Left lobe of liver (tissue), 2 donors: Measurements from ENCODE around the gene TMIE. TPM values are rescaled to one million over a fixed set of nuclear protein-coding genes. Genes with fewer than 3 reads are reported as not detected.
"Not testable (repeated sequence)": the region's sequence is repeated elsewhere in the genome, so short reads cannot be mapped to it uniquely, and the experiment has no call there.

Experiments
- ATAC-seq: fragments of 200-7000 bp; cut with Tn5 transposase; one replicate; pipeline ENCODE4 v1.9.1; 2020; ENCODE audit warnings: mild to moderate bottlenecking, moderate library complexity
- DNase-seq: peaks from one replicate; pipeline ENCODE4 v3.0.0-alpha.2; 2020; ENCODE audit warnings: low spot score
- total RNA-seq: library from RNA; stranded (reverse); gene quantifications from one replicate; pipeline ENCODE4 v1.2.1, GENCODE V29; 2021
- donor health status: DM: no; HTN: no; CAD: no; lungs with moderate emphysema.
- donor health status: DM: no; HTN: yes; CAD: no.

TMIE gene
- total RNA-seq, 1 donor from 2014 or later, result 0.33 TPM

GRCh38 chr3:46682974-46683373 is 18.2 kb upstream of the TMIE start:
- ATAC-seq (no peak), DNase-seq (no peak)

GRCh38 chr3:46684891-46685290 is 16.3 kb upstream of the TMIE start:
- ATAC-seq (no peak), DNase-seq (no peak)

DNA sequence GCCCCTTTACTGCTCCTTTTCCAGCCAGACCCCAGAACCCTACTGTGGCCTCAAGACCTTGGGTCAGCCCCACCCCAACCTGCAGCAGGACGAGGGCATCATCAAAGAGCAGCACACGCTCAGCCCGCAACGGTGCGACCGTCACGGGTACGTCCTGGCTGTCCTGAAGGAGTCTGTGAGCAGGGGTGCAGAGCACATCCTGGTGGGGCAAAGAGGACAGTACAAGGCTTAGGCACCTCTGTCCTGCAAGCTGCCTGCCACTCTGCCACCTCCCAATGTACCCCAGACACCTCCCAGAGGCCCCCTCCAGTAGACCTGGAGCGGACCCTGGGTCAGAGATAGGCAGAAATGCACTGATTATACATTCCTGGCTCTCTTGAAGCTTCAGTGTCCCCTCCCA is 15.7 kb upstream of the TMIE start:
- DNase-seq (no peak), ATAC-seq (no peak)

DNA sequence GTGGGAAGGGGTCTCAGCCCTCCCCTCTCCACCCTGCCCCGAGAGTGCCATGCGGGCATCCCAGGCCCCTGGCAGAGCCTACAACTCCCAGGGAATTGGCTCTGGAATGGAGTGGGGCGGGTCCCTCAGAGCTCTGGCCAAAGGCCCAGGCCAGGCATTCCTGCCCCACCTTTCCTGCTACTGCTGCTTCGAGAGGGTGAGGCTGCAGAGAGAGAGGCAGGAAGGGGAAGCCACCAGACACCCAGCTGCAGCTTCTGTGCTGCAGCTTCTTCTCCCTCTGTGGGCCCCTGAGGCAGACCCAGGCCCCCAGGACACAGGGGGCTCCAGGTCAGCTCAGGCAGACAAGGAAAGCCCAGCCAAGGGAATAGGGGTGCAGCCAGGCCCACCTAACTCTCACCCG is 10.4 kb upstream of the TMIE start:
- ATAC-seq (no peak), DNase-seq (no peak)

DNA sequence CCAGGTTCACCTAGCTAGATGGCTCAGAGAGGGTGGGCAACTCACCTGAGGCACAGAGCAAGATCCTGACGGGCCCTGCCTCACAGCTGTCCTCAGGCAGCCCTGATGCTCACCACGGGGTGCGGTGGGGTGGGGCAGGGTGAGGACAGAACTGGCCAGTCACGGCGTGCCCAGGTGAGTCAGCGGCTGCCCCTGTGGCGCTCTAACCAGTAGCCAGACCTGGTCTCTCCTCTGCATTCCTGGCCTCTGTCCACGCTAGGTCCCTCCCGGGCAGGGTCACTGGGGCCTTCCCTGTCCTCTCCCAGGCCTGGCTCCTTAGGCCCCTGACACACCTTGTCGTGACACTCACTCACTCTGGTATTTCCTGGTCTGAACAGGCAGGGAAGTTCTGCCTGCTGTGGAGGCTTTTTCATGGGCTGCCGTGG is 8.6 kb upstream of the TMIE start:
- ATAC-seq, result peak; percentile 29

GRCh38 chr3:46693038-46693891 is 7.9 kb upstream of the TMIE start, which contains the start of gene ALS2CL:
ALS2CL (minus strand) TSS chr3:46693679; CDS start chr3:46689440, 4,239 bp downstream.
- peak; percentile 82 for ATAC-seq

More for the DNA sequence above, 8.6 kb upstream of the TMIE start:
- peak; percentile 71 for DNase-seq

DNA sequence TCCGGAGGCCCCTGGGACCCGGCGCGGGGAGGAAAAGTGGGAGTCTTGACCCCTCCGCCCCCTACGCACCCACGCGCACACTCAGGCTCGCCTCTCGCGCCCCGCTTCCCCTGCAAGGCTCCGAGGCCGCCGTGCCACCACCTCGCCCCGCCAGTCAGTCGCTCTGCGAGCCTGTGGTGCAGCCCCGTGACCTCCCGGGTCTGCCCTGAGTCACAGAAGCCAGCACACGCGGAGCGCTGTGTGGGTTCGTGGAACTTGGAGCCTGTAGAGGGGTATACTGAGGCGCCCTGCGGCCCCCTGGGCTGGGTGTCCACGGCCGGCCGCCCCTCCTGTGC is 7.3 kb upstream of the TMIE start:
- DNase-seq, result no peak
- peak; percentile 37 for ATAC-seq

More at GRCh38 chr3:46693038-46693891, 7.9 kb upstream of the TMIE start, which contains the start of gene ALS2CL:
- DNase-seq, result peak; percentile 85

DNA sequence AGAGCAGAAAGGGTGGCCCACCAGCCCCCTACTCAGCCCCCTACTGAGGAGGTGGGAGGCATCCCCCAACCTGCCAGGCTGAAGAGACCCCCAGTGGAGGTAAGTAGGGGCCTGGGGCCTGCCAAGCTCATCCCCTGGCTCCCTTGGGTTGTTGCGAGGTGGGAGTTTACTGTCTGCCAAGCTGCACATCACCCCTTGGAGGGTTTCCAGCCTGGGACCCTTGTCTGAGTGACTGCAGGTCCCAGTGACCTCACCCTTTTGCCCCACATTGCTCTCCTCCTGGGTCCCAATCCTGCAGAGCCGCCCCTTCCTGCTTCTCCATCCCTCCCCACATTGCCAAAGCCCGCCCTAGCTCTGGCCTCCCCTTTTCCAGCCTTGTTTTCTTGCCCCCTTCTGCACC is 6.7 kb upstream of the TMIE start:
- ATAC-seq (no peak), DNase-seq (no peak)

DNA sequence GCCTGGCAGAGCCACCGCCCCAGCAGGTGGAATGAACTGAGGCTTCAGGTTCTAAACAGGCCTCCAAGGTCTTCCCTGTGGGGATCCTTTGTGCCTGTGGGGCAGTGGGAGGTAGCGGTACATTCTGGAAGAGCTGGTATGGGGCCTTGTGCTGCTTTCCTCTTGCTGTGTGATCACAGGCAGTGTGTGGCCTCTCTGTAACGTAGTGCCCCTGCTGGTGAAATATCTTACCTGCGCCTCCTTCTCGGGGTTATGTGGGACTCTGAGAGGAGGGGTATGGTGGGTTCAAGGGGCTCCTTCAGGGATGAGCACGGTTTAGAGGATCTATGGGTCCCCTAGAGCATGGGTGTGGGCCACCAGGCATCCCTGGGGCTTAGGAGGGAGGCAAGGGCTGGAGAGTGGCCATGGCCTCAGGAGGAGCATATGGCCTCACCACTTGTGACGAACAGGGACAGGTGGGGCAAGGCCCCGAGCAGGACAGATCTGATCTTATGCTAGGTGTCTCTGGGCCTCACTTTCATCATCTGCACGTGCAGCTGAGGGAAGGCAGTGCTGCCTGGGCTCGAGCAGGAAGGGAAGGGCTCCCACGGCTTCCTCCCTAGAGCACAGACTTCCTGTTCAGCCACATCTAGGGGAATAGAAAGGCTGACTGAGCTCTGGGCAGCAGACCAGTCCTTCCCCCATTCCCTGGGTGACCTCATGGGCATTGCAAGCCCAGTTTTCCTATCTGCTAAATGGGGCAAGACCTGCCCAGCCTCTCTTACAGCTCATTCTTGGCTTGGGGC is 5.8 kb upstream of the TMIE start:
- DNase-seq (peak; percentile 60), ATAC-seq (no peak)

- DNase-seq (no peak), ATAC-seq (no peak)
These were observed 5.0 kb upstream of the TMIE start for GRCh38 chr3:46695962-46696894.

GRCh38 chr3:46699676-46700523 is 1.3 kb upstream of the TMIE start:
- ATAC-seq, result peak; percentile 82
- peak; percentile 84 for DNase-seq

DNA sequence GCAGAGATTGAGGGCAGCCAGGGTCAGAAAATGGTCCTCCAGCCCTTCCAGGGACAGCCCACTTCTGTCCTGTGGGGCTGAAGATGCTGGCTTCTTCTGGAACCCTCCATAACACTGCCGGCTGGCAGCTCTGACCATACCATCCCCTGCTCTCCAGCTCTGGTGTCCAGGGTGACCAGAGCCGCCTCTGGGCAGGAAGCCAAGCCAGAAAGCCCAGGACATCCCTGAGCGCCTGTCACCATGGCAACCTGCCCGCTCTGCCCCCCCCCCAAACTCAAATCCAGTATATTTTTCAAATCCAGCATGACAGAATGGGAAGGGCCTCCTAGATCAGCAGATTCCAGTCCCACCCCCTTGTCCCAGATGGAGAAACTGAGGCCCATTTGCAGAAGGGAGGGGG is 420 bp upstream of the TMIE start:
- DNase-seq (no peak), ATAC-seq (peak; percentile 2)

- no peak for ATAC-seq
- no peak for DNase-seq
These were observed 1.2 kb downstream of the TMIE start for GRCh38 chr3:46702246-46703012.

GRCh38 chr3:46703013-46703520 is 1.9 kb downstream of the TMIE start:
- no peak for ATAC-seq
- no peak for DNase-seq

DNA sequence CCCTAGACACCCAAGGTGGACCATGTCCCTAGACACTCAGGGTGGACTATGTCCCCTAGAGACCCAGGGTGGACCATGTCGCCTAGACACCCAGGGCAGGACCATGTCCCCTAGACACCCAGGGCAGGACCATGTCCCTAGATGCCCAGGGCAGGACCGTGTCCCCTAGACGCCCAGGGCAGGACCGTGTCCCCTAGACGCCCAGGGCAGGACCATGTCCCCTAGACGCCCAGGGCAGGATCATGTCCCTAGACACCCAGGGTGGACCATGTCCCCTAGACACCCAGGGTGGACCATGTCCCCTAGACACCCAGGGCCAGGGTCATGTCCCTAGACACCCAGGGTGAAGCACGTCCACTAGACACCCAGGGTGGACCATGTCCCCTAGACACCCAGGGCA is 3.2 kb downstream of the TMIE start:
- not testable (repeated sequence) for ATAC-seq, DNase-seq

GRCh38 chr3:46705022-46705530 is 3.9 kb downstream of the TMIE start:
- DNase-seq (peak; percentile 80), ATAC-seq (peak; percentile 90)

DNA sequence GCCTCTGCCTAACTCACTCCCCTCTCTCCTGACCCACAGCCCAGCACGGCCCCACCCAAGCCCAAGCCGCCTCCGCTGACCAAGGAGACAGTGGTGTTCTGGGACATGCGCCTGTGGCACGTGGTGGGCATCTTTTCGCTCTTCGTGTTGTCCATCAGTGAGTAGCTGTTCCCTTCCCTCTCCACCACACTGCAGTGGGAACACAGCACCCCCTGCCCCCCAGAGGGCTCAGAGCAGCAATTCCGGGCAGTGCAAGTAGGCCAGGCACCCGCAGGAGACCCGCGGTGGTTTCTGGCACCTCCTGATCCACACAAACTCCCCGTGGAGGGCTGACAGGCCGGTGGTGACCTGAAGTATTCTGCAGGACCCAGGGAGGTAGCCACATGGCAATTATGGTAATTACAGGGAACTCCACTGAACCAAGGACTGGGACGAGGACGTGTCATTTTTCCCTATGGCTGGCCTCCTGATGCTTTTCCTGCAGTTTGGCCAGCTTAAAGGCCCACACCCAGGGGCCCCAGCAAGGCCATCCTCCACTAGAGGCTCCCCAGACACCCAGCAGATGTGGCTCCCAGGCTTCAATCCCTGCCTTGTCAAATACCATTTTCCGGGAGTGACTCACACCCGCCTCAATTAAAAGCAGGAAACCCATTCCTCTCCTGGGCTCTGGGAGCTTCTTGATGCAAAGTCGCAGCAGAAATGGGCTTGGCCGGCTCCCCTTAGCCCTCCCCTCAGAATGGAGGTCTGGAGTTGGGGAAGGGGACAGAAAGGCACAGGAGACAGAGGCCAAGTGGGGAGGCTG is 4.8 kb downstream of the TMIE start:
- DNase-seq (no peak), ATAC-seq (no peak)
